ENCODE measurements around the gene RAB3GAP1.

- TF ChIP-seq, protein P1, sequence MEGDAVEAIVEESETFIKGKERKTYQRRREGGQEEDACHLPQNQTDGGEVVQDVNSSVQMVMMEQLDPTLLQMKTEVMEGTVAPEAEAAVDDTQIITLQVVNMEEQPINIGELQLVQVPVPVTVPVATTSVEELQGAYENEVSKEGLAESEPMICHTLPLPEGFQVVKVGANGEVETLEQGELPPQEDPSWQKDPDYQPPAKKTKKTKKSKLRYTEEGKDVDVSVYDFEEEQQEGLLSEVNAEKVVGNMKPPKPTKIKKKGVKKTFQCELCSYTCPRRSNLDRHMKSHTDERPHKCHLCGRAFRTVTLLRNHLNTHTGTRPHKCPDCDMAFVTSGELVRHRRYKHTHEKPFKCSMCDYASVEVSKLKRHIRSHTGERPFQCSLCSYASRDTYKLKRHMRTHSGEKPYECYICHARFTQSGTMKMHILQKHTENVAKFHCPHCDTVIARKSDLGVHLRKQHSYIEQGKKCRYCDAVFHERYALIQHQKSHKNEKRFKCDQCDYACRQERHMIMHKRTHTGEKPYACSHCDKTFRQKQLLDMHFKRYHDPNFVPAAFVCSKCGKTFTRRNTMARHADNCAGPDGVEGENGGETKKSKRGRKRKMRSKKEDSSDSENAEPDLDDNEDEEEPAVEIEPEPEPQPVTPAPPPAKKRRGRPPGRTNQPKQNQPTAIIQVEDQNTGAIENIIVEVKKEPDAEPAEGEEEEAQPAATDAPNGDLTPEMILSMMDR (IDR thresholded peaks at IDR 0.05; ENCODE audit: poor library complexity, severe bottlenecking): no peak
- TF ChIP-seq EZH2 (IDR thresholded peaks at IDR 0.05; ENCODE audit: borderline replicate concordance, insufficient read depth, low read length, poor library complexity, severe bottlenecking) (no peak), POLR2AphosphoS5 (IDR thresholded peaks at IDR 0.05) (no peak), EP300 (conservative IDR thresholded peaks at IDR 0.05; ENCODE audit: poor library complexity, severe bottlenecking) (no peak), MXI1 (conservative IDR thresholded peaks at IDR 0.05; ENCODE audit: poor library complexity, severe bottlenecking) (no peak)
Observed at GRCh38 chr2:135219226-135219625, 167.1 kb downstream of the RAB3GAP1 start.

Data from neural cell (in vitro differentiated cells).